K562 (cell line): Measurements from ENCODE around the gene FRMD4A.

ENCODE experiments used
- FOS ChIP-seq: IDR thresholded peaks from 3 replicates; pipeline ENCODE4 v1.6.1; 2011; ENCODE audit not compliant: insufficient read length; ENCODE audit errors: extremely low read depth
- KLF13 ChIP-seq: fragments of 450-650 bp; IDR thresholded peaks from 2 replicates; pipeline ENCODE4 v1.6.1; 2016; ENCODE audit warnings: missing genetic modification characterization, low read depth, mild to moderate bottlenecking, missing compliant biosample characterization, moderate library complexity, borderline replicate concordance
- MAFK ChIP-seq: IDR thresholded peaks from 2 replicates; pipeline ENCODE4 v1.6.1; 2011; ENCODE audit warnings: low read length, improper control_type of control experiment
- RFX5 ChIP-seq: IDR thresholded peaks from 2 replicates; pipeline ENCODE4 v1.6.1; 2011; ENCODE audit warnings: low read depth, mild to moderate bottlenecking, improper control_type of control experiment, low read length
- RNF2 ChIP-seq: sonication (generic); IDR thresholded peaks from 2 replicates; pipeline ENCODE4 v1.6.1; 2016
- TAF1 ChIP-seq: IDR thresholded peaks from 2 replicates; pipeline ENCODE4 v1.6.1; 2011; ENCODE audit warnings: mild to moderate bottlenecking, low read length, moderate library complexity; ENCODE audit not compliant: insufficient read depth, control insufficient read depth, severe bottlenecking; ENCODE audit errors: extremely low read depth
- TCF7 ChIP-seq: sonication (generic); IDR thresholded peaks from 2 replicates; pipeline ENCODE4 v1.6.1; 2016; ENCODE audit warnings: antibody characterized with exemption, borderline replicate concordance
- TEAD4 ChIP-seq, 2 experiments: sonication (generic) in 1 of 2; formaldehyde crosslinking in 1 of 2; IDR thresholded peaks; 2 replicates each; pipeline versions ENCODE4 v1.6.1 to v1.8.0; 2012 to 2022; ENCODE audit warnings: borderline replicate concordance in 1 of 2, inconsistent platforms in 1 of 2, low read length in 1 of 2, mild to moderate bottlenecking in 1 of 2, missing genetic modification reagents in 1 of 2
- ZFP1 ChIP-seq: fragments of 450-650 bp; formaldehyde crosslinking; IDR thresholded peaks from 2 replicates; pipeline ENCODE4 v1.4.0; 2020; ENCODE audit warnings: mild to moderate bottlenecking, mixed read lengths
- TF ChIP-seq, protein P1 (sequence below): fragments of 250-450 bp; sonication (Bioruptor Pico); IDR thresholded peaks from 2 replicates; pipeline ENCODE4 v1.8.0; 2021; ENCODE audit warnings: mild to moderate bottlenecking, moderate library complexity
- TF ChIP-seq, protein P2 (sequence below), 3 experiments: IDR thresholded peaks in 2 of 3; conservative IDR thresholded peaks in 1 of 3; 2 replicates each; pipeline ENCODE4 v1.5.1; 2011 to 2012; ENCODE audit warnings: low read length in 3 of 3, mild to moderate bottlenecking in 3 of 3, control low read depth in 2 of 3, improper control_type of control experiment in 1 of 3, inconsistent platforms in 1 of 3, low read depth in 1 of 3, mixed read lengths in 1 of 3, moderate library complexity in 1 of 3; ENCODE audit not compliant: insufficient read depth in 2 of 3
- TF ChIP-seq, protein P3 (sequence below): IDR thresholded peaks from 2 replicates; pipeline ENCODE4 v1.6.1; 2016; ENCODE audit warnings: missing genetic modification characterization, missing compliant biosample characterization

DNA sequence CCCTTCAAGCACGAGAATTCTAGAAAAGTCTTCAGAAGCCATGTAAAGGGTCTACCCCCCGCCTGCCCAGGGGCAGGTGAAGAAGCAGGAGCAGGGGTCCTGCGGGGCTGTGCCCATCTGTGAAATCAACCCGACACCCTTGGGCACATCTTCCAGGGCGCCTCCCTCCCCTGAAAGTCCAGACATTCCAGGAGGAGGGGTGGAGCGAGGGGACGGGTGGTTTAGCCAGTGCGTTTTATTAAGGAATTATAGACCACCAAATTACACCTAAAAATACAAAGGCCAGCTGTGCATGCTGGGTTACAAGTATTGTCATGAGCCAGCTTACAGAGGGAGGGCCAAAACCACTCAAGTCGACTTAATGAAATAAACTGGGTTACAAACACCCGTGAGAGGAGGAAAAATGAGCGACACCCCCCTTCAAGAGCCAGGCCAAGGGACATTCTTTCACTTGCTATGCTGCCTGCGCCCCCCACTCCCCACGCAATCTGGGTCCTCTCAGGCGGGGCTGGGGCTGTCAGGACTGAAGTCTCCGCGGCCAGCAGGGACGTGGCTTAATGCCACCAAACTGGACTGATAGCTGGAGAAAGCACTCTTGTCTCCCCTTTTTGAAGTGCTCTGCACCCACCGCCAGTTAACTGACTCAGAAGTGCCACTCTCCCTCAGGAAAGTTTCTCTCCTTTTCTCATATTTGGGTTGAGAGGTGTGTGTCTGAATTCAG is 360.3 kb downstream of the FRMD4A start:
- TF ChIP-seq, protein P1, sequence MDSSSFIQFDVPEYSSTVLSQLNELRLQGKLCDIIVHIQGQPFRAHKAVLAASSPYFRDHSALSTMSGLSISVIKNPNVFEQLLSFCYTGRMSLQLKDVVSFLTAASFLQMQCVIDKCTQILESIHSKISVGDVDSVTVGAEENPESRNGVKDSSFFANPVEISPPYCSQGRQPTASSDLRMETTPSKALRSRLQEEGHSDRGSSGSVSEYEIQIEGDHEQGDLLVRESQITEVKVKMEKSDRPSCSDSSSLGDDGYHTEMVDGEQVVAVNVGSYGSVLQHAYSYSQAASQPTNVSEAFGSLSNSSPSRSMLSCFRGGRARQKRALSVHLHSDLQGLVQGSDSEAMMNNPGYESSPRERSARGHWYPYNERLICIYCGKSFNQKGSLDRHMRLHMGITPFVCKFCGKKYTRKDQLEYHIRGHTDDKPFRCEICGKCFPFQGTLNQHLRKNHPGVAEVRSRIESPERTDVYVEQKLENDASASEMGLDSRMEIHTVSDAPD, result no peak
- no peak for TF ChIP-seq MAFK
- TF ChIP-seq, protein P2, sequence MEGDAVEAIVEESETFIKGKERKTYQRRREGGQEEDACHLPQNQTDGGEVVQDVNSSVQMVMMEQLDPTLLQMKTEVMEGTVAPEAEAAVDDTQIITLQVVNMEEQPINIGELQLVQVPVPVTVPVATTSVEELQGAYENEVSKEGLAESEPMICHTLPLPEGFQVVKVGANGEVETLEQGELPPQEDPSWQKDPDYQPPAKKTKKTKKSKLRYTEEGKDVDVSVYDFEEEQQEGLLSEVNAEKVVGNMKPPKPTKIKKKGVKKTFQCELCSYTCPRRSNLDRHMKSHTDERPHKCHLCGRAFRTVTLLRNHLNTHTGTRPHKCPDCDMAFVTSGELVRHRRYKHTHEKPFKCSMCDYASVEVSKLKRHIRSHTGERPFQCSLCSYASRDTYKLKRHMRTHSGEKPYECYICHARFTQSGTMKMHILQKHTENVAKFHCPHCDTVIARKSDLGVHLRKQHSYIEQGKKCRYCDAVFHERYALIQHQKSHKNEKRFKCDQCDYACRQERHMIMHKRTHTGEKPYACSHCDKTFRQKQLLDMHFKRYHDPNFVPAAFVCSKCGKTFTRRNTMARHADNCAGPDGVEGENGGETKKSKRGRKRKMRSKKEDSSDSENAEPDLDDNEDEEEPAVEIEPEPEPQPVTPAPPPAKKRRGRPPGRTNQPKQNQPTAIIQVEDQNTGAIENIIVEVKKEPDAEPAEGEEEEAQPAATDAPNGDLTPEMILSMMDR (IDR thresholded peaks at IDR 0.05 in 2 of 3, conservative IDR thresholded peaks at IDR 0.05 in 1 of 3; ENCODE audit: insufficient read depth in 2 of 3, low read depth in 1 of 3, low read length in 3 of 3), result no peak
- no peak for TF ChIP-seq KLF13 (tag)
- TF ChIP-seq FOS, result no peak
- no peak for TF ChIP-seq TEAD4 (IDR thresholded peaks at IDR 0.05; ENCODE audit: low read length)
- TF ChIP-seq TEAD4 (CRISPR knock-in tag; IDR thresholded peaks at IDR 0.05; ENCODE audit: borderline replicate concordance), result no peak
- TF ChIP-seq TAF1, result no peak
- TF ChIP-seq, protein P3, sequence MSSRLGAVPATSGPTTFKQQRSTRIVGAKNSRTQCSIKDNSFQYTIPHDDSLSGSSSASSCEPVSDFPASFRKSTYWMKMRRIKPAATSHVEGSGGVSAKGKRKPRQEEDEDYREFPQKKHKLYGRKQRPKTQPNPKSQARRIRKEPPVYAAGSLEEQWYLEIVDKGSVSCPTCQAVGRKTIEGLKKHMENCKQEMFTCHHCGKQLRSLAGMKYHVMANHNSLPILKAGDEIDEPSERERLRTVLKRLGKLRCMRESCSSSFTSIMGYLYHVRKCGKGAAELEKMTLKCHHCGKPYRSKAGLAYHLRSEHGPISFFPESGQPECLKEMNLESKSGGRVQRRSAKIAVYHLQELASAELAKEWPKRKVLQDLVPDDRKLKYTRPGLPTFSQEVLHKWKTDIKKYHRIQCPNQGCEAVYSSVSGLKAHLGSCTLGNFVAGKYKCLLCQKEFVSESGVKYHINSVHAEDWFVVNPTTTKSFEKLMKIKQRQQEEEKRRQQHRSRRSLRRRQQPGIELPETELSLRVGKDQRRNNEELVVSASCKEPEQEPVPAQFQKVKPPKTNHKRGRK, result no peak
- no peak for TF ChIP-seq RFX5
- no peak for TF ChIP-seq RNF2
- TF ChIP-seq TCF7, result no peak
- no peak for TF ChIP-seq ZFP1 (CRISPR knock-in tag)
